Ishikawa (cell line): Measurements from ENCODE around the gene ZGRF1.

Experiments used
- CEBPB ChIP-seq: IDR thresholded peaks from 2 replicates; pipeline ENCODE4 v1.6.1; 2012
- CREB1 ChIP-seq: IDR thresholded peaks from 2 replicates; pipeline ENCODE4 v1.6.1; 2012; ENCODE audit warnings: low read depth
- EGR1 ChIP-seq: IDR thresholded peaks from 2 replicates; pipeline ENCODE4 v1.6.1; 2012
- EP300 ChIP-seq: IDR thresholded peaks from 2 replicates; pipeline ENCODE4 v1.6.1; 2012; ENCODE audit warnings: borderline replicate concordance
- FOXM1 ChIP-seq: IDR thresholded peaks from 2 replicates; pipeline ENCODE4 v1.6.1; 2012; ENCODE audit warnings: low read depth, borderline replicate concordance
- NFIC ChIP-seq: IDR thresholded peaks from 2 replicates; pipeline ENCODE4 v1.6.1; 2012
- RAD21 ChIP-seq: IDR thresholded peaks from 2 replicates; pipeline ENCODE4 v1.6.1; 2012; ENCODE audit warnings: low read depth
- TAF1 ChIP-seq: IDR thresholded peaks from 2 replicates; pipeline ENCODE4 v1.6.1; 2012; ENCODE audit warnings: low read depth, mild to moderate bottlenecking
- TCF12 ChIP-seq: IDR thresholded peaks from 2 replicates; pipeline ENCODE4 v1.6.1; 2012; ENCODE audit warnings: low read depth
- TEAD4 ChIP-seq: IDR thresholded peaks from 2 replicates; pipeline ENCODE4 v1.6.1; 2012
- YY1 ChIP-seq: IDR thresholded peaks from 2 replicates; pipeline ENCODE4 v1.6.1; 2012; ENCODE audit warnings: low read depth
- ZBTB7A ChIP-seq: IDR thresholded peaks from 2 replicates; pipeline ENCODE4 v1.6.1; 2012; ENCODE audit warnings: low read depth
- TF ChIP-seq, protein P1 (sequence below): IDR thresholded peaks from 2 replicates; pipeline ENCODE4 v1.6.1; 2012; ENCODE audit warnings: low read depth, mild to moderate bottlenecking
- TF ChIP-seq, protein P2 (sequence below): IDR thresholded peaks from 2 replicates; pipeline ENCODE4 v1.6.1; 2012
- TF ChIP-seq, protein P3 (sequence below): IDR thresholded peaks from 2 replicates; pipeline ENCODE4 v1.6.1; 2012

Gene ZGRF1

DNA sequence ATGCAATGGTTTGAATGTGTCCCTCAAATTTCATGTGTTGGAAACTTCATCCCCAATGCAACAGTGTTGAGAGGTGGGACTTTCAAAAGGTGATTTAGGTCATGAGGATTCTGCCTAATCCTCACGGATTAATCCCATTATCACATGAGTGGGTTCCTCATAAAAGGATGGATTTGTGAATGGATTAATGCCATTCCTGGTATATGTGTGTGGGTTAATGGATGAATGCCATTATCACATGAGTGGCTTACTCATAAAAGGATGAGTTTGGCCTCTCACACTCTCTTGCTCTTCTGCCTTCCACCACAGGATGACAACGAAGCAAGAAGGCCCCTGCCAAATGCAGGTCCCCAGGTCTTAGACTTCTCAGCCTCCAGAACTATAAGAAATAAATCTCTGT is 90.2 kb downstream of the ZGRF1 start:
- TF ChIP-seq TCF12: no peak
- no peak for TF ChIP-seq CEBPB
- TF ChIP-seq, protein P1, sequence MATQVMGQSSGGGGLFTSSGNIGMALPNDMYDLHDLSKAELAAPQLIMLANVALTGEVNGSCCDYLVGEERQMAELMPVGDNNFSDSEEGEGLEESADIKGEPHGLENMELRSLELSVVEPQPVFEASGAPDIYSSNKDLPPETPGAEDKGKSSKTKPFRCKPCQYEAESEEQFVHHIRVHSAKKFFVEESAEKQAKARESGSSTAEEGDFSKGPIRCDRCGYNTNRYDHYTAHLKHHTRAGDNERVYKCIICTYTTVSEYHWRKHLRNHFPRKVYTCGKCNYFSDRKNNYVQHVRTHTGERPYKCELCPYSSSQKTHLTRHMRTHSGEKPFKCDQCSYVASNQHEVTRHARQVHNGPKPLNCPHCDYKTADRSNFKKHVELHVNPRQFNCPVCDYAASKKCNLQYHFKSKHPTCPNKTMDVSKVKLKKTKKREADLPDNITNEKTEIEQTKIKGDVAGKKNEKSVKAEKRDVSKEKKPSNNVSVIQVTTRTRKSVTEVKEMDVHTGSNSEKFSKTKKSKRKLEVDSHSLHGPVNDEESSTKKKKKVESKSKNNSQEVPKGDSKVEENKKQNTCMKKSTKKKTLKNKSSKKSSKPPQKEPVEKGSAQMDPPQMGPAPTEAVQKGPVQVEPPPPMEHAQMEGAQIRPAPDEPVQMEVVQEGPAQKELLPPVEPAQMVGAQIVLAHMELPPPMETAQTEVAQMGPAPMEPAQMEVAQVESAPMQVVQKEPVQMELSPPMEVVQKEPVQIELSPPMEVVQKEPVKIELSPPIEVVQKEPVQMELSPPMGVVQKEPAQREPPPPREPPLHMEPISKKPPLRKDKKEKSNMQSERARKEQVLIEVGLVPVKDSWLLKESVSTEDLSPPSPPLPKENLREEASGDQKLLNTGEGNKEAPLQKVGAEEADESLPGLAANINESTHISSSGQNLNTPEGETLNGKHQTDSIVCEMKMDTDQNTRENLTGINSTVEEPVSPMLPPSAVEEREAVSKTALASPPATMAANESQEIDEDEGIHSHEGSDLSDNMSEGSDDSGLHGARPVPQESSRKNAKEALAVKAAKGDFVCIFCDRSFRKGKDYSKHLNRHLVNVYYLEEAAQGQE: no peak
- TF ChIP-seq TEAD4: no peak
- no peak for TF ChIP-seq EP300
- TF ChIP-seq, protein P2, sequence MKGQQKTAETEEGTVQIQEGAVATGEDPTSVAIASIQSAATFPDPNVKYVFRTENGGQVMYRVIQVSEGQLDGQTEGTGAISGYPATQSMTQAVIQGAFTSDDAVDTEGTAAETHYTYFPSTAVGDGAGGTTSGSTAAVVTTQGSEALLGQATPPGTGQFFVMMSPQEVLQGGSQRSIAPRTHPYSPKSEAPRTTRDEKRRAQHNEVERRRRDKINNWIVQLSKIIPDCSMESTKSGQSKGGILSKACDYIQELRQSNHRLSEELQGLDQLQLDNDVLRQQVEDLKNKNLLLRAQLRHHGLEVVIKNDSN: no peak
- TF ChIP-seq NFIC: no peak
- no peak for TF ChIP-seq FOXM1
- TF ChIP-seq EGR1: no peak
- no peak for TF ChIP-seq TAF1
- no peak for TF ChIP-seq RAD21
- no peak for TF ChIP-seq ZBTB7A
- TF ChIP-seq, protein P3, sequence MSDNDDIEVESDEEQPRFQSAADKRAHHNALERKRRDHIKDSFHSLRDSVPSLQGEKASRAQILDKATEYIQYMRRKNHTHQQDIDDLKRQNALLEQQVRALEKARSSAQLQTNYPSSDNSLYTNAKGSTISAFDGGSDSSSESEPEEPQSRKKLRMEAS: no peak
- TF ChIP-seq YY1: no peak
- no peak for TF ChIP-seq CREB1

DNA sequence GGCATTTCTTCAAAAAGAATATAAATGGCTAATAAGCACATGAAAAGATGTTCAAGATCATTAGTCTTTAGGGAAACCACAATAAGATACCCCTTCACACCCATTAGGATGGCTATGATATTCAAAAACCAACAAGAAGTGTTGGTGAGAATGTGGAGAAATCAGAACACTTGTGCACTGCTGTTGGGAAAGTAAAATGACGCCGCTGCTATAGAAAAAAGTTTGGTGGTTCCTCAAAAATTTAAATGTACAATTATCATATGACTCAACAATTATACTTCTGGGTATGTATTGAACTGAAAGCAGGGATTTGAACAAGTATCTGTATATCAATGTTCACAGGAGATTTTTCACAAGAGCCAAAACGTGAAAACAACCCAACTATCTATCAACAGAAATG is 91.4 kb downstream of the ZGRF1 start:
- TF ChIP-seq YY1 (no peak), EGR1 (no peak), TAF1 (no peak), CEBPB (no peak), FOXM1 (no peak), ZBTB7A (no peak), TCF12 (no peak), RAD21 (no peak), NFIC (no peak), EP300 (no peak), CREB1 (no peak), TEAD4 (no peak)
- TF ChIP-seq, protein P1: no peak
- TF ChIP-seq, protein P3: no peak
- TF ChIP-seq, protein P2: no peak

DNA sequence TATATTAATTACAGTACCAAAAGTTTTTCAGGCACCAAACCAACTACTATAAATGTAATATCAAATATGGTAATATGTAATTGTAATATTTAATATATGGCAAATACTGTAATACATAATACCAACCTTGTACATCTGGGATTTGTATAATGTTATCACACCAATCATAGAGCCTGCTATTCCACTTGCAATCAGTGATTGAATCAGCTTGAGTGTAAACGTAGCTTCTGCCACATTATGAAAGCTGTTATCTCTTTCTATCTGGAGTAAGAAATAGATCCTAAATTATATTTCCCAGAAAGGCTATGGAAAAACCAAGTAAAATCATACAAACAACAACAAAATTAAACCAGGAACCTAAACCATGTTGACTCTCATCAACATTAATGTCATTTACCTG is 96.0 kb downstream of the ZGRF1 start:
- no peak for TF ChIP-seq EGR1
- no peak for TF ChIP-seq CEBPB
- no peak for TF ChIP-seq EP300
- TF ChIP-seq, protein P2: no peak

DNA sequence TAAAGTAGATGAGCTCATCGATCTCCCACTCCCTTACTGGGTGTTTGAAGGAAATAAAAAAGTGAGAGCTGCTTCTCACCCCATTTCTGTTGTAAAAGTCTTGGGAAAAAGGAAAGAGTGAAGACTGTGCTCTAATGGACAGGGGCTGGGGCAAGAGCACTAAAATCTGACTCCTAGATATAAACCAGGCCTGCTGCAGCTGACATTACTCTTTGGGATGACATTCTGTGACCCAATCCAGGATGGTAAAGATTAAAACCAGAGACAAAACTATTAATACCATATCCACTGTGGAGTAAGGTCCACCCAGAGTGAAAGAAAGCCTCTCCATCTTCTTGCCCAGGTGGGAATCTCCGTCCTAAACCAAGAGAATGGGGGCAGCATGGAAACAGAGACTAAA is 100.6 kb downstream of the ZGRF1 start:
- no peak for TF ChIP-seq RAD21
- TF ChIP-seq, protein P2: no peak
- TF ChIP-seq NFIC: no peak
- TF ChIP-seq FOXM1: no peak

DNA sequence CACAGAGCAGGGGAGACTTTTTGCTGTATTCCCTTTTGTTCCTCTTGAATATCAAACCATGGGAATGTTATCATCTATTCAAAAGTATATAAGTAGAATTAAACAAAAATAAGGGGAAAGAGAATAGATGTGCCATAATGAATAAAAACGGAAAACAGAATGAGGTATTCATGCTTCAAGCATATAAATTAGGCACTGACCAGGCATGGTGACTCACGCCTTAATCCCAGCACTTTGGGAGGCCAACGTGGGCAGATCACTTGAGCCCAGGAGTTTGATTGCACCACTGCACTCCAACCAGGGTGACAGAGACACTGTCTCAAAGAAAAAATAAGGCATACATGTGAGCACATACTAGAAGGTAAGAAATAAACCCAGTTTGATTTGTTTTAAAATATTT is 104.4 kb downstream of the ZGRF1 start:
- no peak for TF ChIP-seq CREB1
- TF ChIP-seq, protein P1: no peak
- TF ChIP-seq CEBPB: no peak
- no peak for TF ChIP-seq ZBTB7A
- no peak for TF ChIP-seq FOXM1
- TF ChIP-seq, protein P2: no peak
- TF ChIP-seq, protein P3: no peak
- no peak for TF ChIP-seq NFIC
- no peak for TF ChIP-seq TCF12
- no peak for TF ChIP-seq TAF1
- TF ChIP-seq EP300: no peak
- no peak for TF ChIP-seq TEAD4
- TF ChIP-seq YY1: no peak
